CD14-positive monocyte (primary cell): Measurements from ENCODE around the gene MVB12B. TPM values are rescaled to one million over a fixed set of nuclear protein-coding genes. Genes with fewer than 3 reads are reported as not detected.

ENCODE experiments used
- DNase-seq, 3 donors: peaks; one replicate each; pipeline ENCODE4 v3.0.0-alpha.2; 2011 to 2022
- H2AFZ ChIP-seq: 2 replicates; pipeline ENCODE4 v1.6.0; 2012; ENCODE audit warnings: mild to moderate bottlenecking, low read depth, low read length, inconsistent platforms; ENCODE audit not compliant: insufficient read depth, poor library complexity, severe bottlenecking
- H3K27ac ChIP-seq, 2 donors: 1 replicate in 1 of 2; 2 replicates in 1 of 2; pipeline ENCODE4 v1.5.1; 2012 to 2013; ENCODE audit warnings: low read length in 2 of 2, control low read depth in 1 of 2, inconsistent platforms in 1 of 2, low read depth in 1 of 2, mild to moderate bottlenecking in 1 of 2
- H3K27me3 ChIP-seq, 2 donors: one replicate each; pipeline versions ENCODE4 v1.6.0 to v1.6.1; 2011 to 2013; ENCODE audit warnings: low read length in 2 of 2; ENCODE audit not compliant: control insufficient read depth in 2 of 2, insufficient read depth in 2 of 2
- H3K36me3 ChIP-seq, 2 donors: replicated peaks in 1 of 2; 1 replicate in 1 of 2; 2 replicates in 1 of 2; pipeline versions ENCODE4 v1.5.1 to v1.6.1; 2012 to 2013; ENCODE audit warnings: low read length in 2 of 2, control low read depth in 1 of 2, inconsistent platforms in 1 of 2, mild to moderate bottlenecking in 1 of 2; ENCODE audit not compliant: insufficient read depth in 2 of 2, control insufficient read depth in 1 of 2
- H3K4me1 ChIP-seq, 2 donors: 1 replicate in 1 of 2; 2 replicates in 1 of 2; pipeline versions ENCODE4 v1.5.1 to v1.6.1; 2012 to 2013; ENCODE audit warnings: low read length in 2 of 2, control low read depth in 1 of 2, inconsistent platforms in 1 of 2, mild to moderate bottlenecking in 1 of 2, moderate library complexity in 1 of 2; ENCODE audit not compliant: insufficient read depth in 2 of 2, control insufficient read depth in 1 of 2
- H3K4me2 ChIP-seq: replicated peaks from 2 replicates; pipeline ENCODE3; 2012; ENCODE audit warnings: low read length, moderate library complexity, mild to moderate bottlenecking; ENCODE audit not compliant: poor library complexity, severe bottlenecking; ENCODE audit errors: extremely low read depth
- H3K4me3 ChIP-seq, 3 experiments: fragments of 200-600 bp in 1 of 3; sonication (generic) in 1 of 3; replicated peaks in 1 of 3; 1 replicate in 2 of 3; 2 replicates in 1 of 3; pipeline ENCODE4 v1.5.1; 2011 to 2013; ENCODE audit warnings: low read length in 3 of 3, mild to moderate bottlenecking in 3 of 3, control low read depth in 2 of 3, low read depth in 2 of 3, inconsistent platforms in 1 of 3, moderate library complexity in 1 of 3
- H3K79me2 ChIP-seq: 2 replicates; pipeline ENCODE4 v1.6.0; 2012; ENCODE audit warnings: mild to moderate bottlenecking, control low read depth, inconsistent platforms, low read length, moderate library complexity; ENCODE audit not compliant: insufficient read depth
- H3K9ac ChIP-seq: 2 replicates; pipeline ENCODE4 v1.6.0; 2017; ENCODE audit warnings: low read length, mild to moderate bottlenecking; ENCODE audit not compliant: insufficient read depth, poor library complexity, severe bottlenecking
- H3K9me3 ChIP-seq, 2 donors: replicated peaks in 1 of 2; 1 replicate in 1 of 2; 2 replicates in 1 of 2; pipeline versions ENCODE4 v1.5.1 to v1.6.1; 2012 to 2013; ENCODE audit warnings: low read length in 2 of 2, control low read depth in 1 of 2; ENCODE audit not compliant: control insufficient read depth in 1 of 2, insufficient read depth in 1 of 2
- H4K20me1 ChIP-seq: 2 replicates; pipeline ENCODE4 v1.6.0; 2012; ENCODE audit warnings: mild to moderate bottlenecking, low read length, control low read depth, moderate library complexity; ENCODE audit not compliant: insufficient read depth
- H3K27ac Mint-ChIP-seq, 7 donors: one replicate each; pipeline ENCODE4 v1.8.0; 2020; ENCODE audit warnings: mild to moderate bottlenecking in 7 of 7, mixed read lengths in 7 of 7, moderate library complexity in 6 of 7, inconsistent platforms in 2 of 7
- H3K27me3 Mint-ChIP-seq, 3 donors: one replicate each; pipeline ENCODE4 v1.8.0; 2021 to 2022; ENCODE audit warnings: low read depth in 3 of 3, mild to moderate bottlenecking in 3 of 3, mixed read lengths in 3 of 3, moderate library complexity in 3 of 3, inconsistent platforms in 1 of 3
- H3K36me3 Mint-ChIP-seq, 2 donors: one replicate each; pipeline ENCODE4 v1.8.0; 2020; ENCODE audit warnings: mixed read lengths in 2 of 2, inconsistent platforms in 1 of 2, mild to moderate bottlenecking in 1 of 2
- H3K4me1 Mint-ChIP-seq: one replicate; pipeline ENCODE4 v1.8.0; 2020; ENCODE audit warnings: mild to moderate bottlenecking, mixed read lengths
- H3K4me3 Mint-ChIP-seq, 2 donors: one replicate each; pipeline ENCODE4 v1.8.0; 2020; ENCODE audit warnings: mild to moderate bottlenecking in 2 of 2, mixed read lengths in 2 of 2, moderate library complexity in 1 of 2
- H3K9me3 Mint-ChIP-seq, 7 donors: one replicate each; pipeline ENCODE4 v1.8.0; 2020 to 2022; ENCODE audit warnings: mixed read lengths in 7 of 7, mild to moderate bottlenecking in 6 of 7, moderate library complexity in 6 of 7, inconsistent platforms in 2 of 7
- WGBS: methylation state at CpG from one replicate; pipeline ENCODE4 v1.1.5; 2013; ENCODE audit warnings: missing lambda C conversion rate; ENCODE audit not compliant: insufficient coverage; 5-methylcytosine and 5-hydroxymethylcytosine counted together
- intact Hi-C, 2 donors: fragments of 100-400 bp; cut with micrococcal nuclease; formaldehyde crosslinking; loops; one replicate each; pipeline versions ENCODE4 v1.15.0 to v1.15.1; 2023
- polyA plus RNA-seq, 3 donors: library from polyadenylated mRNA; depleted of rRNA in 1 of 3; unstranded in 2 of 3; stranded (reverse) in 1 of 3; fragments of 300-500 nt in 2 of 3; fragments of >200 nt in 1 of 3; fragmentation: Illumina TruSeq in 2 of 3; gene quantifications; 1 replicate in 2 of 3; 2 replicates in 1 of 3; pipeline ENCODE4 v1.2.3, GENCODE V29; 2012 to 2021
- TF ChIP-seq, protein P1 (sequence below): fragments of 200-600 bp; IDR thresholded peaks from one replicate; pipeline ENCODE4 v1.8.0; 2022; ENCODE audit warnings: antibody characterized with exemption, mild to moderate bottlenecking

MVB12B gene
- polyA plus RNA-seq, 3 donors, result 2.8 to 8.1 (median 3.5) TPM

DNA sequence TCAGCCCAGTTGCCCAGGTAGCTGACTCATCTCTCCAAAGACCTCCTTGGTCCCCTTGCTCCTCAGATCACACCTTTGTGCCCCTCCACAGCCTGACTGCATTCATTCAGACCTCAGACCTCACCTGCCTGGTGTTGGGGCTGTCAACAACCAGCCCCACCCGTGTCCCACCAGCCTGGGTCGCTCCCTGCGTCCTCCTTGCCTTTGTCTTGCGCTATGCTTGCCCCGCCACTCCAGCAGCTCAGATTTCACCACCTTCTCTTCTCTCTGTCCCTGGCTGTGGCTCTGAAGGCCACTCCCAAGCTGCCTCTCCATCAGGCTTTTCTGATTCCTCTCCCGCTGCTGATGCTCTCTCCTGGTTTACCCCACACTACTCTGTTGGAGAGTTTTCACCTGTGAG lies 103.5 kb downstream of the MVB12B start:
- Histone ChIP-seq H2AFZ (no peak overlapping the region), H3K79me2 (no peaks in the 10 kb centered on the region), H3K4me2 (no peak overlapping the region), H3K4me1 (peaks cover 24 to 25% of the 10 kb centered on the region in 2 donors), H3K27me3 (no peaks in the 10 kb centered on the region), H3K36me3 (peaks cover 0 to 23% of the 10 kb centered on the region in 2 donors), H3K4me3 (no peak overlapping the region), H4K20me1 (no peaks in the 10 kb centered on the region), H3K27ac (no peak overlapping the region), H3K9me3 (no peaks in the 10 kb centered on the region), H3K9ac (no peak overlapping the region)
- peaks cover 0 to 2% (median 0%) of the 10 kb centered on the region in 7 donors for H3K9me3 Mint-ChIP-seq
- H3K4me1 Mint-ChIP-seq, result peaks cover 31% of the 10 kb centered on the region
- peaks cover 0 to 2% (median 2%) of the 10 kb centered on the region in 3 donors for H3K27me3 Mint-ChIP-seq
- 86% methylated on average over 5 of the region's 6 CpGs for WGBS
- H3K36me3 Mint-ChIP-seq, result peaks cover 30 to 38% of the 10 kb centered on the region in 2 donors
- TF ChIP-seq, protein P1, sequence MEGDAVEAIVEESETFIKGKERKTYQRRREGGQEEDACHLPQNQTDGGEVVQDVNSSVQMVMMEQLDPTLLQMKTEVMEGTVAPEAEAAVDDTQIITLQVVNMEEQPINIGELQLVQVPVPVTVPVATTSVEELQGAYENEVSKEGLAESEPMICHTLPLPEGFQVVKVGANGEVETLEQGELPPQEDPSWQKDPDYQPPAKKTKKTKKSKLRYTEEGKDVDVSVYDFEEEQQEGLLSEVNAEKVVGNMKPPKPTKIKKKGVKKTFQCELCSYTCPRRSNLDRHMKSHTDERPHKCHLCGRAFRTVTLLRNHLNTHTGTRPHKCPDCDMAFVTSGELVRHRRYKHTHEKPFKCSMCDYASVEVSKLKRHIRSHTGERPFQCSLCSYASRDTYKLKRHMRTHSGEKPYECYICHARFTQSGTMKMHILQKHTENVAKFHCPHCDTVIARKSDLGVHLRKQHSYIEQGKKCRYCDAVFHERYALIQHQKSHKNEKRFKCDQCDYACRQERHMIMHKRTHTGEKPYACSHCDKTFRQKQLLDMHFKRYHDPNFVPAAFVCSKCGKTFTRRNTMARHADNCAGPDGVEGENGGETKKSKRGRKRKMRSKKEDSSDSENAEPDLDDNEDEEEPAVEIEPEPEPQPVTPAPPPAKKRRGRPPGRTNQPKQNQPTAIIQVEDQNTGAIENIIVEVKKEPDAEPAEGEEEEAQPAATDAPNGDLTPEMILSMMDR, result no peak
- peak overlapping the region in 1 of 7 donors; percentile 51 for H3K27ac Mint-ChIP-seq
- intact Hi-C loops, result no loop called here
- no peak for DNase-seq
- no peak overlapping the region for H3K4me3 Mint-ChIP-seq

GRCh38 chr9:126431077-126431742 lies 104.6 kb downstream of the MVB12B start:
- Mint-ChIP-seq H3K4me3 (no peak overlapping the region), H3K27ac (peak overlapping the region in 1 of 7 donors; percentile 48), H3K27me3 (peaks cover 0 to 5% (median 2%) of the 10 kb centered on the region in 3 donors), H3K36me3 (peaks cover 37 to 40% of the 10 kb centered on the region in 2 donors), H3K9me3 (no peaks in the 10 kb centered on the region), H3K4me1 (peaks cover 31% of the 10 kb centered on the region)
- TF ChIP-seq, protein P1, result no peak
- no peak for DNase-seq
- Histone ChIP-seq H3K4me1 (peaks cover 24 to 25% of the 10 kb centered on the region in 2 donors), H2AFZ (no peak overlapping the region), H3K27me3 (no peaks in the 10 kb centered on the region), H3K27ac (no peak overlapping the region), H3K9me3 (no peaks in the 10 kb centered on the region), H3K4me2 (no peak overlapping the region), H3K79me2 (no peaks in the 10 kb centered on the region), H3K36me3 (peaks cover 0 to 18% of the 10 kb centered on the region in 2 donors), H3K9ac (no peak overlapping the region), H3K4me3 (no peak overlapping the region), H4K20me1 (no peaks in the 10 kb centered on the region)
- WGBS, result 20% methylated on average over 7 of the region's 11 CpGs
- intact Hi-C loops, result no loop called here
